Mucosa of stomach (tissue), 1 donor: ENCODE measurements around the gene IGF1.

Experiments
- H3K27me3 ChIP-seq: one replicate; pipeline ENCODE4 v1.7.0; 2013; ENCODE audit warnings: mild to moderate bottlenecking, low read length; ENCODE audit not compliant: control insufficient read depth, insufficient read depth
- H3K36me3 ChIP-seq: one replicate; pipeline ENCODE4 v1.7.0; 2013; ENCODE audit warnings: low read length; ENCODE audit not compliant: control insufficient read depth, insufficient read depth
- H3K4me1 ChIP-seq: one replicate; pipeline ENCODE4 v1.7.0; 2013; ENCODE audit warnings: mild to moderate bottlenecking, low read length; ENCODE audit not compliant: control insufficient read depth, insufficient read depth
- H3K4me3 ChIP-seq: one replicate; pipeline ENCODE4 v1.7.0; 2013; ENCODE audit warnings: low read length
- H3K9ac ChIP-seq: one replicate; pipeline ENCODE4 v1.7.0; 2013; ENCODE audit warnings: mild to moderate bottlenecking, low read length, moderate library complexity
- H3K9me3 ChIP-seq: one replicate; pipeline ENCODE4 v1.7.0; 2013; ENCODE audit warnings: mild to moderate bottlenecking, low read length, moderate library complexity; ENCODE audit not compliant: control insufficient read depth
- donor health status: Pancreatic carcinoma.

Gene IGF1

DNA sequence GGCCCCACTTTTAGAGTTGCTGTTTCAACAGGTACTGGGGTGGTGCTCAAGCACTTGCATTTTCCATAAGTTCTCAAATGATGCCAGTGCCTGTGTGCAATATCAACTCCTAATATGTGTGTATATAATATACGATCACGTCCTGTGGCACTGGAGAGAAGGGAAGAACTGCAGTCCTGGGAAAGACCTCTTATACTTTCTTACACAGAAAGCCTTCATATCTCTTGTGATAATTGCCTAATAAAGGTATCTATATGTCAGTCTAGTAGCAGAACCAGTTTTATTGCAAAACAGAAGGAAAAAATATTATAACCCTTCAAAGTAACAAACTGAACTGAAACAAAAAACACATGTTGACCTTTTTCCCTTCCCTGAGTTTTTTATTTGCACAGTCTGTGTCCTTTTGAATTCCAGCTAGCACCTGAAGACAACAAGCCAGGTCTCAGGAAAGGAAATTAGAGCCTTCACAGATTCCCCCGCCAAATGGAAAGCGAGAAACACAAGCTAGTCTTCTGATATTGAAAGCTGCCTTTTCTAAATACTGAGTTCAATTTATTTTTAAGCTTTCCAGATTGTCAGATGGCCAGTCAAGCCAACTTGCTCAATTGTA lies 44.4 kb downstream of the IGF1 start:
- H3K36me3 ChIP-seq: no peaks in the 10 kb centered on the region
- no peaks in the 10 kb centered on the region for H3K27me3 ChIP-seq
- no peak overlapping the region for H3K9ac ChIP-seq

DNA sequence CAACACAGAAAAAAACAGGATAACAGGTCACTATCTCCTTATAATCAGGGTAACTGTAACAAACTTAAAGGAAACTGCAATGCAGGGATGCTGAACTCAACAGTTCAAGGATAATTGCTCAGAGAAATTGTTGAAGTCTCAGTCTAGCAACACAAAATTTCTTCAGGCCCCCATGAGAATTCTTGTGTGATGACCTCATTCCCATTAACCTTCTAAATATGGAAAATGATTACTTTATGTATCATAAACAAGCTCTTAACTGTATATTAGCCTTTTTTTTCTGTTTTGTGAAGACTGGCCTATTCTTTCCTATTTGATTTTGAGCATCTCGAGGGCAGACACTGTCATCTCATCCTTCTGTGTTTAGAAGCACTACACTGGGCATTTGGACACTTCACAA lies 47.1 kb downstream of the IGF1 start:
- H3K4me1 ChIP-seq: no peaks in the 10 kb centered on the region
- H3K9ac ChIP-seq: no peak overlapping the region
- no peaks in the 10 kb centered on the region for H3K36me3 ChIP-seq
- H3K9me3 ChIP-seq: no peaks in the 10 kb centered on the region
- H3K4me3 ChIP-seq: no peak overlapping the region
- no peaks in the 10 kb centered on the region for H3K27me3 ChIP-seq

More for the DNA sequence above, 44.4 kb downstream of the IGF1 start:
- no peak overlapping the region for H3K4me3 ChIP-seq
- H3K9me3 ChIP-seq: no peaks in the 10 kb centered on the region
- H3K4me1 ChIP-seq: no peaks in the 10 kb centered on the region

DNA sequence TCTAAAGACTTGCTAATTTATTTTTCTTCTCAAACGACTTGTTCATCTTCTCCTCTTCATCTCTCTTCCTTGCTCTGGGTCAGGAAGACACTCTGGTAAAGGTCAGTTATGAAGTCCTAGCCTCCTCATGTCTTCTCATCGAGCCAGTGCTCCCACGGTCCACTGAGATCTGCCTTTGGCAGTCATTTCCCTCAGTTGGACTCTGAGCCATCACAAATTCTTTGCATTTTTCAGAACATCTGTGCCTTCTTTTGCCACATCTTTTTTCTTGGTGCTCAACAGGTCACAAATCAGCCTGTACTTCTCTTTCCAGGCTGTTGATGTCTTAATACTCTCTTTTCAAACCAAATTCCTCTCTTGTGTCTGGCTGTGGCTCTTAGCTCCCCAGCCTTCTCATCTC lies 49.7 kb downstream of the IGF1 start:
- H3K36me3 ChIP-seq: no peaks in the 10 kb centered on the region
- no peaks in the 10 kb centered on the region for H3K4me1 ChIP-seq
- no peaks in the 10 kb centered on the region for H3K27me3 ChIP-seq
- no peaks in the 10 kb centered on the region for H3K9me3 ChIP-seq
- no peak overlapping the region for H3K4me3 ChIP-seq
- H3K9ac ChIP-seq: no peak overlapping the region

DNA sequence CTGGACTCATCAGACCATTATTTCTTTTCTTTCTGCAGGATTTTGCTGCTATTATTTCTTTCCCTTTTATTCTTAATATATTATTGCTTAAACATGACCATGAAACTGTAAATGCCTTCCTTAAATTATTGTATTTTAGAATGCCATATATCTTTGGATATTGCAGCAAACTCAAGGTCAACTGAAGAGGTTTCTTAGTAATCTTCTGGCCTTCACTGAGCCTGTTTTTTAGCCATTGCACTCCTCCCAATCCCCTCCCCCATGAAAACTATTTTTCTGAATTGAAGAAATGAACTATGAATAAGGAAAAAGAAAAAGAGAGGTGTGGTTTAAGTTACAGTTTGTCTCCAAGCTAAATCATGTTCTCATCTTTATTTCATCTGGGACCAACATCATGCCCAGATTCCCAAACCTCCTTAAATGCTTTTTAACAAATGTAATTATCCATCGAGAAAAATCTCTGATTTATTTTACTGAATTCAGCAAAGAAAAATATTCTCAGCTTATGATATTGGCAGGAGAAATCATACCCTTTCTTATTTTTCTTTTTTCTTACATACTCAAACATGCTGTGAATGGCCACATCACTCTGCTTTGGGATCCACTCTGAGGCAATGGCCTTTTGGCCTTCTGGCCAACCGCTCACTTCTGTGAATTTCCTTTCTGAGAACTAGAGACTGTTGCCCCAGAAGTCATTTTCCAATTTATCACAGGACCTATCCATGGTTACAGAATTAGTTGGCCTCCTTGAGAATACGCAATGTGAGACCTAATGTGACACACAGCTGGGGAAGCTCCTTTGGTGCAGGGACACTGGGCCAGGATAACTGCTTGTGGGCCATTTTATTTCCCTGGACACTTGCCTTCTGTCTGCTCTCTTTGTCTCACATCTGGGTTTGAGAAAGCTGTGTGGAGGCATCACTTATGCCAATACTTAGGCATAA lies 50.9 kb downstream of the IGF1 start:
- no peaks in the 10 kb centered on the region for H3K36me3 ChIP-seq
- no peaks in the 10 kb centered on the region for H3K27me3 ChIP-seq
- no peaks in the 10 kb centered on the region for H3K9me3 ChIP-seq
- H3K9ac ChIP-seq: no peak overlapping the region
- H3K4me1 ChIP-seq: no peaks in the 10 kb centered on the region
- H3K4me3 ChIP-seq: no peak overlapping the region

DNA sequence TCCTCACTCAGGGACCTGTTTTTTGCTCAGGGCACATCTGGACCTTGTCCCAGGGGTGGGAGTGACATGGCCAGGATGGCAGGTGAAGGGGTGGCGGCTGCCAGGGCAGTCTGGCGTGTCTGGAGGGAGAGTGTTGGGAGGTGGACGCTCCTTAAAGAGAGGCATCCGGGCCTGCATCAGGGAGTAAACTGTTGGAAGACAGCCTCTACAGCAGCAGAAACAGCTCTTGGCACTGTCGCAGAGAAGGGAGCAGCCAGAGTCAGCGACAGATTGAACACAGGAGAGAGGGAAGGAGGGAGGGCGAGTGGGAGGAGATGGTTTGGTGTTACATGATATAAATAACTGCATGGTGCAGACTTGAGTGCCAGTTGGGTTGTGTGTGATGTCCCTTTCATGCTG lies 52.8 kb downstream of the IGF1 start:
- Histone ChIP-seq H3K27me3 (no peaks in the 10 kb centered on the region), H3K4me1 (peaks cover 6% of the 10 kb centered on the region), H3K9ac (no peak overlapping the region), H3K9me3 (no peaks in the 10 kb centered on the region), H3K36me3 (no peaks in the 10 kb centered on the region), H3K4me3 (no peak overlapping the region)

DNA sequence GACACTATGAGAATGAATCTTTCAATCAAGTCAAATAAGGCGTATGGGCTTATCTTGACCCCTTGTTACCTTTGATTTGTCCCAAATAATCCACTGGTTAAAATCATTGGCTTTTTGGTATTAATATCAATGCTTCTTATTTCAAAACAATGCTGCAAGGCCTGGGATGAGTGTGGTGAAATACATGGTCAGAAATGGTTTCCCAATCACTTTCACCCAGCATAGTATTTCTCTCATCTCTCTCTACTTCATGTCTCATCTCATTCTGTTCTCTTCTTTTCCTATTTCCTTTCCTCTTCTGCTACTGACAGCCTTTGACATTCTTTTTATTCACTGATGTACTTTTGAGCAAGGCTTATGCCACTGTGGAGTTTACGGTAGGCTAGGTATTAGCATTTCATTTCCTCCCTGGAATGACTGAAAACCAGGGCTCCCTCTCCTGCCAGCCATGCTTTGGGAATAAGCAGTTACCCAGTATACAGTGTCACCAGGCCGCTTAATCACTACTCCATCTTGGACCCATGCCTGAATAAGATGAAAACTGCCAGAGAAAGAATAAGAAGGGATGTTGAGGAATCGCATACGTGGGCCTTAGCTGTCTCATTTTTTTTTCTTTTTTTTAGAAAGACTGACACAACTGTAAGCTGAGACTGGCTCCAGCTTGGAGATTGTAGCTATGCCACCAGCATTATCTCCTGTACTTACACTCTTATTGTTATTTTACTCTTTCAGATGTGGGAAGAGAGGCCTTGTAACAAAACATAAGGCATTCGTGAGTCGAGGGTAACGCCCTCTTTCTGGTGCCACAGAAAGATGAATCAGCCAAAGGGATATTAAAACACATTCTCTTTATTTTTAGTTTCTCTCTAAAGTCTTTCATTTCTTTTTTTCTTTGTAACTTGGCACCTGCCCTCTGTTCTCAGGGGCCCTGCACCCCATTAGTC lies 53.5 kb downstream of the IGF1 start:
- no peaks in the 10 kb centered on the region for H3K36me3 ChIP-seq
- H3K9ac ChIP-seq: no peak overlapping the region
- peaks cover 6% of the 10 kb centered on the region for H3K4me1 ChIP-seq
- H3K27me3 ChIP-seq: no peaks in the 10 kb centered on the region
- H3K9me3 ChIP-seq: no peaks in the 10 kb centered on the region
- H3K4me3 ChIP-seq: no peak overlapping the region

DNA sequence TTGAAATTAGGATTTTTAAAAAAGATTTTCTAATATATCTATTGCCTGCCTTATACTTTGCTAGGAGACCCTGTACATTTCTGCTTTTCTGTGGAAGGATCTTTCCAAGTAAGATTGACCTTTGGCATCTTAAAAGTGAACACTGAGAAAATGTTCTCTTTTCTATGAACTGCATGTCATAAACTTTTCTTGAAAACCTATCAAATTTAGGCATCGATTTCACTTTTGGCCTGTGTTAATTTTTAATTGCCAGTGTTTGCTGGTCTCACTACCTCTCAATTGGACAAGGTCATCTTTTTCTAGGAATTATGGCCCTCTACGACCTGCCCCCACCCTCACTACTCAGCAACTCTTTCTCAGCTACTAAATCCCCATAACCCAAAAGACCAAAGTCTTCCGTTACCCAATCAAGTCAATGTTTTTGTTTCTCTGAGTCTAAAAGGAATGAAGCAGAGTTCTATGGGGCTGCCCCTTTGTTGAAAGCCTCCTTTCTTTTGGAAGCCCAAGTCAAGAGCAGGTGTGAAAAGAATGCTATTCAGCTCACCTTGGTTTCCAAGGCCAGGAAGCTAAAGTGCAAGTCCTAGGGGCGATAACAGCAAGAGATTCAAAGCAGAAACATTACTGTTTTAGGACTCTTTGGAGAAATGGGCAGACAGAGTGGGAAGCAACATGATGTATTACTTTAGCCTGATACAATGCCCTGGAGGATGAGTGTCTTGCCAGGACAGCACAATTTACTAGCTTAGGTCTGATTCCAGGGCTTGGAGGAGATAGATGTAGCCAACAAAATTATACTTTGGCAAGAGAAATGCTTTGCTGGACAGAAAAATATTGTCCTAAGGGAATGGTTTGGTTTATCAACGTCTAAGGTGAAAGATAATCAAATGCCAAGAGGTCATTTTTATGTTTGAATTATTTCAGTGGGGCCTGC lies 55.0 kb downstream of the IGF1 start:
- Histone ChIP-seq H3K36me3 (no peaks in the 10 kb centered on the region), H3K9me3 (no peaks in the 10 kb centered on the region), H3K4me3 (no peak overlapping the region), H3K27me3 (no peaks in the 10 kb centered on the region), H3K9ac (no peak overlapping the region), H3K4me1 (peaks cover 6% of the 10 kb centered on the region)

DNA sequence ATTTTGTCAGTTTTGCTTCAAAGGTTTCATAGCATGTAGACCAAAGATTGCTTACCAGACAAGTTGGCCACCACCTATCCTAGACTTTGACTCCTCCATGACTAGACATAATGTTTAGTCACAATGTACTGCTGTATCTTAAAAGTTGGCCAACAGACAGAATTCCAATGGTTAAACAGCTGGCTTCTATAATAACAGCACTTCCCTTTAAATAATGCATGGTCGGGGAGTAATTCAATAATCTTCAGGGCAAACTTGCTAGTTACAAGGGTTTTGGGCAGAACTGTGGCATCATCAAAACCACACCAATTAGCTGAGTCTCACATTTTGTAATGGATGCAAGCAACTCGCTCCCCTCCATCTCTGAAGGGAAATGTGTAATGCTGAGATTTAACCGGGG lies 56.9 kb downstream of the IGF1 start:
- Histone ChIP-seq H3K9ac (no peak overlapping the region), H3K27me3 (no peaks in the 10 kb centered on the region), H3K9me3 (no peaks in the 10 kb centered on the region), H3K4me1 (peaks cover 6% of the 10 kb centered on the region), H3K36me3 (no peaks in the 10 kb centered on the region), H3K4me3 (no peak overlapping the region)

DNA sequence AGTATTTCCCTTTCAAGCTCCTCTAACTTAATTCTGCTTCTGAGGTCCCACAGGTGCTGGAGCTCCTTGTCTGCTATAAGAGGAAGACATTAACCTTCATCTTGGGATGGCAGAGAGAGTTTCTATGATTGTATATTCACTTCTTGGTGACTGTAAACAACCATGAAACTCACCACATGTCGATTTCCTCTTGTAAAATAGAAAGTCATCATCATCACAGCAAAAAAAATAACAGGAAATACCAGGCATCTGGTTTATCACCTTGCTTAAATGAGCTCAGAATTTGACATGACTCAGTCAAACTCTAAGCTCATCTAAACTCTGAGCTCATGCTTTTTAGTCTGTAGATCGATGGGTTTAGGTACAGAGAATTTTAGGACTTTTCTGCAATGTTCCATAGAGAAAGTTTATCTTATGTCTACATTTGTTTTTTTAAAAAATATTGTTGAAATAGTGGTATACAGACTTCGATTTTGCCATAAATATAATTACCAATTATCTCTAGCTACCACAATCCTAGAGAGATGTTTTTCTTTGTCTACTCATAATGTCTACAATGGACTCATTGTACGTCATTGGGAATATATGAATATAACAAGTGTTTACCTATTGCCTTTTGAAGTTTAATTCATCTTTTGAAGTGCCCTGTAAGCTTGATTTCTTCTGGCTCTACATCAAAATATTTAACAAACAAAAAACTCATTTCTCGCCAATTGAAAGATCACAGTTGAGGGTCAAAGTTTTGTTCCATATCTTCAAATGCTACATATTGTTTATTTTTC lies 58.4 kb downstream of the IGF1 start:
- H3K36me3 ChIP-seq: no peaks in the 10 kb centered on the region
- no peaks in the 10 kb centered on the region for H3K27me3 ChIP-seq
- H3K4me1 ChIP-seq: peaks cover 6% of the 10 kb centered on the region
- H3K9me3 ChIP-seq: no peaks in the 10 kb centered on the region
- no peak overlapping the region for H3K4me3 ChIP-seq
- no peak overlapping the region for H3K9ac ChIP-seq

DNA sequence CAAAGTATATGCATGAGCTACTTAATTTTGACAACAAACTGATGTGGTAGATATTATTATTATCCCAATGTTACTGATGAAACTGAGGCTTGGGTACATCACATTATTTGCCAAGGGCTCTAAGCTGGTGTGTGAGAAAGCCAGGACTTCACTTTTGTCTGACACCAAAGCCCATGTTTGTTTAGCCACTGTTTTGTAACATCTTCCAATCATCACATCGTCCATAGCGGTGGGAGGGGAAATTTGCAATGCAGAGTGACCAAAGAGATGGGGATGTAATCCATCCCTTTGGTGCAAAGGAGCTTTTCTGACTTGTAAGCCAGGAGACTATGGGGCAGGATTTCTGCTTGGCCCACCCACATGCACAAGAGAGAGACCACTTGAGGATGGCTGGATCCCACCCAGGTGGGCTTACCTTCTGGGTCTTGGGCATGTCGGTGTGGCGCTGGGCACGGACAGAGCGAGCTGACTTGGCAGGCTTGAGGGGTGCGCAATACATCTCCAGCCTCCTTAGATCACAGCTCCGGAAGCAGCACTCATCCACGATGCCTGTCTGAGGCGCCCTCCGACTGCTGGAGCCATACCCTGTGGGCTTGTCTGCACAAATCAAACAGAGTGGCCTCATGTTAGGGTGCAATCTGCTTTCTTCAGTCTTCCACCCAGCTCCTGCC lies 61.1 kb downstream of the IGF1 start:
- Histone ChIP-seq H3K4me3 (no peak overlapping the region), H3K9me3 (no peaks in the 10 kb centered on the region), H3K9ac (no peak overlapping the region), H3K4me1 (peaks cover 6% of the 10 kb centered on the region), H3K36me3 (no peaks in the 10 kb centered on the region), H3K27me3 (no peaks in the 10 kb centered on the region)
